K562 treated with DMSO at 1 percent for 48 hours (cell line): Measurements from ENCODE around the gene TRAPPC3L. TPM values are rescaled to one million over a fixed set of nuclear protein-coding genes. Genes with fewer than 3 reads are reported as not detected.

ENCODE experiments used
- total RNA-seq: library from RNA; unstranded; fragments of 300-600 nt; gene quantifications from 2 replicates; pipeline ENCODE4 v1.2.3, GENCODE V29; 2022; ENCODE audit warnings: low replicate concordance; ENCODE audit errors: extremely low read depth

The TRAPPC3L gene
- not detected in 2 replicates for total RNA-seq

DNA sequence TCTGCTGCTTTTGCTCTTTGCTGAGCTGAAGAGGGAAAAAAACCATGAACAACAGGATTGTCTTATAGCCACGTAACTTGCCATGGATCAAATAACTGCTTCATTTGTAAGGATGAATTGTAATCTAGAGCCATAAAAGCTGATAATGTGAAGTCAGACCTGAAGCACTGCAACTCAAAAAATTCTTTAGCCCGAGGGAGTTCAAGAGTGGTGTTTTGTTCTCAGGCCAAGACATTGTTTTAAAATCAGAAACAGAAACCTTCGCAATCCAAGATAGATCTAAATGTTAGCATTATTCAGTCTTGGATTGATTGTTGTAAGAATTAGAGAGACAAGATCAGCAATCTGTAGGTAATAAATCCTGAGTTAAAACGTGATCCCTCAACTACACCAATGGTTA is at the start of gene TRAPPC3L:
Gene TRAPPC3L, minus strand, starts transcription at position 34 of the 400 bp plus-strand sequence. CDS start 170 bp downstream, outside the sequence.

DNA sequence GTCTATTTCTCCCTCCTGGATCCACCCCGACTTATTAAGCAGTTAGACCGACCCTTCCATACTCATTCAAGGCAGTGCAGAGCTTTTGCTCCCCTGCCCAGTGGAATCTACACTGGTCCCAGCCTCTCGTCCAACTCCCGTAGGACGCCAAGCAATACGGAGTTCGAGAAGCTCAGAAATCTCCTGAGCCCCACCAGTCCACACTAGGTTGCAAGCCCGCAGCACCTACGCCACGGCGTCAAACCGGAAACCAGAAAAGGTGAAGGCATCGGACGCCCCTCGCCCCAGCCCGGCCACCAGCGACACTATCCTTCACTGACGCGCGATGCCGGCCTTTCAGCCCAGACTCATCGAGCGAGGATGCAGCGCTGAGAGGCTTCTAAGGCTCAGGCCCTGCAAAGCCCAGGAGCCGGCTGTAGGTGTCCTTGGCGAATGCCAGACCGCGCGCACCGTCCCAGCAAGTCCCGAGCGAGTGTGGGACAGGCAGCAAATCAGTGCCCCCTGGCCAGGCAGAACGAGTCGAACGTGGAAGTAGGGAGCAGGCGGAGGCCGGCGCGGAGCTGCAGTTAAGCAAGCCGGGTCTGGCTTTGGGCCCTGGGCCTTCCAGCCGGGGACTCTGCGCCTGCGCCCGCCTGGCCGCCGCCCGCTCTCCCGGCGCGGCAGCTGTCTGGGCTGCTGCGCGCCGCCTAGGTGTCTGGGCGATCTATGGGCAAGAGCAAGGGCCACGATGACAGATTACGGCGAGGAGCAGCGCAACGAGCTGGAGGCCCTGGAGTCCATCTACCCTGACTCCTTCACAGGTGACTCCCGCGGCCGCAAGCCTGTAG is 25.6 kb upstream of the TRAPPC3L start, which contains the start of gene RWDD1:
Gene RWDD1, plus strand, starts transcription at position 649 of the 827 bp plus-strand sequence. Its CDS starts 79 bp downstream, at position 728.

DNA sequence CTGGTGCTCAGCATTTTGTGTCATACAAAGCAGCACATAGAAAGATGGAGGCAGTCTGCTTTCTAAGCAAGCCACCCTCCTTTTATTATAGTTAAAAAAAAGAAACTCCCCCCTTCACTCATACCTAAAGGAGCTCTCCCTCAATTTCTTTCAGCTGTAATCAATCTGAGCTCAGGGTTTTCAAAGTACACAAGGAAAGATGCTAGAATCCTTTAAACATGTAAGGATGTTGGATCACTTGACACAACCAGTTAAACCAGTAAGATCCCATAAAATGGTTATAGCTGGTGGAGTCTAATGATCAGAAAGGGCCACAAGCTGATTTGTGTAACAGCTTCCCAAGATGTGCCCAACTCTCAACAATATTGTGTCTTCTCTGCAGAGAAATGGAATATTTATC is 8.0 kb upstream of the TRAPPC3L start, which contains the start of gene CALHM4:
Gene CALHM4, plus strand, starts transcription at position 301 of the 400 bp plus-strand sequence. Its CDS starts 43 bp downstream, at position 344.

DNA sequence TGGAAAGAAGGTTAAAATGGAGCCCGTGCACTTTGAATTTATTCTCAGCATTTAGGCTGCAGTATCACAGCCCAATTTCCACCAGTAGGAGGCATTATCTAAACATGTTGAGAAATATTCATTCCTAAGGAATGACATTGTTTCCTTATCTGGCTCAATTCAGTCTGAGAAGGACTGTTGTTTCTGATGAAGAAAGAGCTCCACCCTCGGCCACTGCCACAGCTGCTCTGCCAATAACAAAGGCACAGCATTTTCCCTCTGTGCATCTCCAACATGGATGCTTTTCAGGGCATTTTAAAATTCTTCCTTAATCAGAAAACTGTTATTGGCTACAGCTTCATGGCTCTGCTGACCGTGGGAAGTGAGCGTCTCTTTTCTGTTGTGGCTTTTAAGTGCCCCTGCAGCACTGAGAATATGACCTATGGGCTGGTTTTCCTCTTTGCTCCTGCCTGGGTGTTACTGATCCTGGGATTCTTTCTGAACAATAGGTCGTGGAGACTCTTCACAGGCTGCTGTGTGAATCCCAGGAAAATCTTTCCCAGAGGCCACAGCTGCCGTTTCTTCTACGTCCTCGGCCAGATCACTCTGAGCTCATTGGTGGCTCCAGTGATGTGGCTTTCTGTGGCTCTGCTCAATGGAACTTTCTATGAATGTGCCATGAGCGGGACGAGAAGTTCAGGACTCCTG is 33.9 kb downstream of the TRAPPC3L start, which contains the start of gene CALHM5:
Gene CALHM5, plus strand, starts transcription at position 216 of the 687 bp plus-strand sequence. Its CDS starts 58 bp downstream, at position 274.

DNA sequence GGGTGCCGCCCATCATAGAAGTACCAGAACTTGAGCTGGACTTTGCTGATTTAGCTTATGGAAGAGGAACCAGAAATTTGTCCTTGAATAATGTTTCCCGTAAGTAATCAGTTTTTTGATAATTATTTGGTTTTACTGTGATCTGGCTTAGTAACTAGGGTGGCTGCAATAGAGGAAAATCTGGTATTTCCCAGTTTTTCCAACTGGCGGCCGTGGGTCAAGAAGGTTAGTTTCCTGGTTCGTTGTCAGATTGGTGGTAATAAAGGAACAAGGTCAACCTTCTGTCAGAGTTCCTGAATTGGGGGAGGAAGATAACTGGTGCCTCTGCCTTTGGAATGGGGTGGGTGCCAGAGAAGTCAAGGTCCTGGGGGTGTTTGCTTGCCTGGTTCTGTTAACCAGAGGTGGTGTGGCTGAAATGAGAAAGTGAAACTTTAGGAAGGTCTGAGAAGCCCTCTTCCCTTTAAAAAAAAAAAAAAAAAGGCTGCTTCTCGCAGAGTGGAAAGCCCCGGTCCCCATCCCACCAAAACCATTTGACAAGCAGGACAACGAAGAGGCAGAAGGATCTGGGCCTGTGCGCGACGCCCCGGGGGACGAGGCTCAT is 84.1 kb downstream of the TRAPPC3L start, which contains the start of gene CALHM6:
Gene CALHM6, plus strand, starts transcription at position 45 of the 601 bp plus-strand sequence. Its CDS starts 555 bp downstream, at position 600.

Other genes with a start within 250 kb of the TRAPPC3L start
- gene DSE, start 174.7 kb downstream of the TRAPPC3L start, total RNA-seq = not detected in 2 replicates
- not detected in 2 replicates for gene CALHM6, start 84.3 kb downstream of the TRAPPC3L start, total RNA-seq
- not detected in 2 replicates for gene CALHM5, start 34.0 kb downstream of the TRAPPC3L start, total RNA-seq
- not detected in 2 replicates for gene CALHM4, start 8.1 kb upstream of the TRAPPC3L start, total RNA-seq
- not detected in 2 replicates for gene RWDD1, start 25.8 kb upstream of the TRAPPC3L start, total RNA-seq
- gene RSPH4A, start 70.8 kb upstream of the TRAPPC3L start, total RNA-seq = not detected in 2 replicates
- not detected in 2 replicates for gene ZUP1, start 123.1 kb upstream of the TRAPPC3L start, total RNA-seq
- not detected in 2 replicates for gene KPNA5, start 135.5 kb upstream of the TRAPPC3L start, total RNA-seq
- gene FAM162B, start 220.0 kb upstream of the TRAPPC3L start, total RNA-seq = not detected in 2 replicates